Measurements from ENCODE around the gene NT5E. TPM values are rescaled to one million over a fixed set of nuclear protein-coding genes. Genes with fewer than 3 reads are reported as not detected.

The NT5E gene
- total and polyA plus RNA-seq, 2 of the 13 experiments (the other 11 are each of a cell fraction or from before 2014, with no cell fraction given), result 9.5 to 33.0 TPM

- TF ChIP-seq ZNF329 (CRISPR knock-in tag; IDR thresholded peaks at IDR 0.05; ENCODE audit: low read depth) (no peak), ZNF749 (CRISPR knock-in tag; IDR thresholded peaks at IDR 0.05; ENCODE audit: borderline replicate concordance) (no peak), SIX1 (CRISPR knock-in tag; IDR thresholded peaks at IDR 0.05; ENCODE audit: borderline replicate concordance) (no peak)
Measured at GRCh38 chr6:85473748-85474147, 23.9 kb downstream of the NT5E start (continued).

DNA sequence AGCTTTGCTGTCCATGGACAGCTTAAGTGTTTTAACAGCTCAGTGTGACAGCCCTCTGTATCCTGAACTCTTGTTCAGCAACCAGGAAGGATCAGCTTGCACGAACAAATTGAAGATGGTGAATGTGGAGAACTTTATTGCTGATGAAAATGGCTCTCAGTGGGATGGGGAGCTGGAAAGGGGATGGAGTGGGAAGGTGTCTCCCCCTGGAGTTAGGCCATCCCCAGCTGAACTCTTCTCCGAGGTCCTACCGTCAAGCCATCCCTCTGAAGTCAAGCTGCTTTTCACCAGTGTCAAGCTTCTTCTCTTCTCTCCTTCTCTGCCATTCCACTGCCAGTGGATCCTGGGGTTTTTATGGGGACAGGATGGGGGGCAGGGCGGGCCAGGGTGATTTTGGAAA is 26.6 kb downstream of the NT5E start:
- Histone ChIP-seq H3K4me2 (ENCODE audit: low read depth, low read length) (no peak overlapping the region), H3K27me3 (ENCODE audit: control insufficient read depth in 1 of 2, insufficient read depth in 2 of 2, low read length in 2 of 2) (no peaks in the 10 kb centered on the region), H3K9me3 (ENCODE audit: low read length) (no peaks in the 10 kb centered on the region), H3K27ac (ENCODE audit: extremely low read length, insufficient read depth, low read length) (no peak overlapping the region), H3K4me1 (ENCODE audit: insufficient read depth, low read length) (no peaks in the 10 kb centered on the region), H3K9ac (ENCODE audit: insufficient read depth, low read depth, low read length) (no peak overlapping the region), H3K36me3 (replicated peaks in 1 of 2; ENCODE audit: control insufficient read depth in 1 of 2, insufficient read depth in 2 of 2, low read length in 2 of 2) (no peaks in the 10 kb centered on the region), H2AFZ (ENCODE audit: low read length) (no peak overlapping the region), H3K4me3 (replicated peaks in 1 of 3; ENCODE audit: insufficient read depth in 1 of 3, low read depth in 2 of 3, low read length in 3 of 3) (no peak overlapping the region), H4K20me1 (ENCODE audit: insufficient read depth, low read length) (no peaks in the 10 kb centered on the region), H3K79me2 (ENCODE audit: insufficient read depth, low read length) (no peaks in the 10 kb centered on the region)
- in situ Hi-C loops (cut with HindIII; ENCODE audit: extremely low pct_ligation_motif_present, low pct_unique_long_range_greater_than_20kb), result no loop called here
- intact Hi-C loops (cut with micrococcal nuclease; ENCODE audit: unreplicated experiment), result no loop called here
- no TSS peak for BruUV-seq (replicated peaks)
- 64% methylated on average over 4 of the region's 4 CpGs for WGBS (ENCODE audit: low lambda C conversion rate)
- ATAC-seq (peak; percentile 59), FAIRE-seq (peak; percentile 4), DNase-seq (ENCODE audit: low spot score) (no peak)
- peak; percentile 74 for TF ChIP-seq SMC3 (IDR thresholded peaks at IDR 0.05; ENCODE audit: low read length)
- no peak for TF ChIP-seq CHD4 (IDR thresholded peaks at IDR 0.05; ENCODE audit: borderline replicate concordance, low read length)
- TF ChIP-seq, protein P1, sequence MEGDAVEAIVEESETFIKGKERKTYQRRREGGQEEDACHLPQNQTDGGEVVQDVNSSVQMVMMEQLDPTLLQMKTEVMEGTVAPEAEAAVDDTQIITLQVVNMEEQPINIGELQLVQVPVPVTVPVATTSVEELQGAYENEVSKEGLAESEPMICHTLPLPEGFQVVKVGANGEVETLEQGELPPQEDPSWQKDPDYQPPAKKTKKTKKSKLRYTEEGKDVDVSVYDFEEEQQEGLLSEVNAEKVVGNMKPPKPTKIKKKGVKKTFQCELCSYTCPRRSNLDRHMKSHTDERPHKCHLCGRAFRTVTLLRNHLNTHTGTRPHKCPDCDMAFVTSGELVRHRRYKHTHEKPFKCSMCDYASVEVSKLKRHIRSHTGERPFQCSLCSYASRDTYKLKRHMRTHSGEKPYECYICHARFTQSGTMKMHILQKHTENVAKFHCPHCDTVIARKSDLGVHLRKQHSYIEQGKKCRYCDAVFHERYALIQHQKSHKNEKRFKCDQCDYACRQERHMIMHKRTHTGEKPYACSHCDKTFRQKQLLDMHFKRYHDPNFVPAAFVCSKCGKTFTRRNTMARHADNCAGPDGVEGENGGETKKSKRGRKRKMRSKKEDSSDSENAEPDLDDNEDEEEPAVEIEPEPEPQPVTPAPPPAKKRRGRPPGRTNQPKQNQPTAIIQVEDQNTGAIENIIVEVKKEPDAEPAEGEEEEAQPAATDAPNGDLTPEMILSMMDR (CRISPR knock-in tag; IDR thresholded peaks at IDR 0.05), result peak; percentile 60
- no peak for TF ChIP-seq SP2 (CRISPR knock-in tag; IDR thresholded peaks at IDR 0.05)
- peak; percentile 51; the same call in 1 of the 2 replicates for TF ChIP-seq RAD21 (CRISPR knock-in tag; IDR thresholded peaks at IDR 0.05)
- peak; percentile 75 for TF ChIP-seq STAG1 (CRISPR knock-in tag; IDR thresholded peaks at IDR 0.05)
- POLR2A ChIA-PET, result no interaction called here
- CTCF ChIA-PET (ENCODE audit: low intra/inter-chr PET ratio, low total read pairs), result interaction anchor here (2.2 kb wide), 1 partner anchor 122 kb away, joined by 16 read pairs; no protein-coding TSS in a partner anchor

Data from HepG2 (cell line).